Stimulated activated CD8-positive, alpha-beta memory T cell treated with anti-CD3 and anti-CD28 coated beads, Interleukin-4, amount 100 ng/mL, for 1 hour (primary cell): ENCODE data around the gene ZNF33A.
A peak's percentile ranks its signal among the peaks of the same experiment; 100 is the strongest.
"Not testable (repeated sequence)": the region's sequence is repeated elsewhere in the genome, so short reads cannot be mapped to it uniquely, and the experiment has no call there.

ENCODE experiments used
- DNase-seq, 2 donors: peaks; one replicate each; pipeline ENCODE4 v3.0.0-alpha.2; 2020; ENCODE audit warnings: low read depth in 2 of 2, low spot score in 1 of 2

The ZNF33A gene

GRCh38 chr10:38043516-38043915, 33.0 kb downstream of the ZNF33A start:
- DNase-seq, result no peak

- no peak for DNase-seq
Observed at GRCh38 chr10:38045129-38045528, 34.7 kb downstream of the ZNF33A start.

- no peak for DNase-seq
Observed at GRCh38 chr10:38047666-38048065, 37.2 kb downstream of the ZNF33A start.

GRCh38 chr10:38050212-38050611, 39.7 kb downstream of the ZNF33A start:
- no peak for DNase-seq

- no peak for DNase-seq
Observed at GRCh38 chr10:38054361-38054797, 43.9 kb downstream of the ZNF33A start.

- DNase-seq, result not testable (repeated sequence)
Observed at GRCh38 chr10:38055274-38055894, 44.9 kb downstream of the ZNF33A start.

- not testable (repeated sequence) for DNase-seq
Observed at GRCh38 chr10:38069663-38070062, 59.2 kb downstream of the ZNF33A start.

- DNase-seq, result no peak
Observed at GRCh38 chr10:38070501-38070900, 60.0 kb downstream of the ZNF33A start.

- DNase-seq, result no peak
Observed at GRCh38 chr10:38072552-38072951, 62.1 kb downstream of the ZNF33A start.

GRCh38 chr10:38076687-38077086, 66.2 kb downstream of the ZNF33A start:
- DNase-seq, result no peak

- DNase-seq, result not testable (repeated sequence)
Observed at GRCh38 chr10:38093318-38093717, 82.8 kb downstream of the ZNF33A start.

GRCh38 chr10:38093816-38094157, 83.3 kb downstream of the ZNF33A start:
- no peak for DNase-seq

GRCh38 chr10:38094158-38094926, 83.9 kb downstream of the ZNF33A start, which contains the start of gene ZNF37A:
Gene ZNF37A (plus strand): TSS chr10:38094337. CDS start chr10:38096618, 2,281 bp downstream.
- peak; percentile 75 to 83 for DNase-seq

- no peak for DNase-seq
Observed at GRCh38 chr10:38094927-38095574, 84.6 kb downstream of the ZNF33A start.

GRCh38 chr10:38102880-38103279, 92.4 kb downstream of the ZNF33A start:
- no peak for DNase-seq

GRCh38 chr10:38103756-38104155, 93.3 kb downstream of the ZNF33A start:
- no peak for DNase-seq

GRCh38 chr10:38112159-38112558, 101.7 kb downstream of the ZNF33A start:
- no peak for DNase-seq
